PC-3 (cell line): ENCODE data around the gene CFAP20DC. TPM values are rescaled to one million over a fixed set of nuclear protein-coding genes. Genes with fewer than 3 reads are reported as not detected.
"Not testable (repeated sequence)": the region's sequence is repeated elsewhere in the genome, so short reads cannot be mapped to it uniquely, and the experiment has no call there.

ENCODE experiments used
- ATAC-seq: fragments of 200-7000 bp; cut with Tn5 transposase; 2 replicates; pipeline ENCODE4 v1.9.1; 2020; ENCODE audit warnings: mild to moderate bottlenecking, moderate library complexity
- Bru-seq: library from RNA; stranded (reverse); fragments of 400-500 nt; gene quantifications from one replicate; lab custom pipeline; 2021; lab: Mats Ljungman, UMichigan
- BruChase-seq, 2 experiments: library from RNA; stranded (reverse); fragments of 400-500 nt; gene quantifications; one replicate each; lab custom pipeline; 2021; lab: Mats Ljungman, UMichigan
- BruUV-seq: library from RNA; stranded (reverse); fragments of 400-500 nt; replicated peaks from 2 replicates; lab custom pipeline; 2021; lab: Mats Ljungman, UMichigan
- CTCF ChIA-PET: fragments of 300-600 bp; sonication (Branson Sonifier 250); formaldehyde crosslinking; loops from one replicate; lab custom pipeline; 2022; ENCODE audit warnings: antibody characterized with exemption; lab: Charles Lee
- POLR2A ChIA-PET: fragments of 300-600 bp; sonication (Branson Sonifier 250); formaldehyde crosslinking; loops from one replicate; lab custom pipeline; 2022; ENCODE audit warnings: antibody characterized with exemption; ENCODE audit not compliant: unreplicated experiment; lab: Charles Lee
- DNase-seq: peaks from one replicate; pipeline ENCODE4 v3.0.0-alpha.2; 2015
- H2AFZ ChIP-seq: fragments of 300-600 bp; sonication (generic); 2 replicates; pipeline ENCODE4 v1.6.0; 2016; ENCODE audit warnings: antibody characterized with exemption, low read length
- H3F3A ChIP-seq: fragments of 300-600 bp; sonication (generic); one replicate; pipeline ENCODE4 v1.6.0; 2017; ENCODE audit warnings: antibody characterized with exemption, low read length, control low read depth, mild to moderate bottlenecking; ENCODE audit not compliant: unreplicated experiment
- H3K27ac ChIP-seq: fragments of 300-600 bp; sonication (generic); 2 replicates; pipeline ENCODE4 v1.5.1; 2016; ENCODE audit warnings: mild to moderate bottlenecking, low read length
- H3K27me3 ChIP-seq: fragments of 300-600 bp; sonication (generic); 2 replicates; pipeline ENCODE4 v1.6.1; 2016; ENCODE audit warnings: low read length, mixed read lengths
- H3K36me3 ChIP-seq: fragments of 300-600 bp; sonication (generic); 2 replicates; pipeline ENCODE4 v1.6.1; 2016; ENCODE audit warnings: low read depth, mixed run types, low read length, mixed read lengths
- H3K4me1 ChIP-seq: fragments of 300-600 bp; sonication (generic); 2 replicates; pipeline ENCODE4 v1.5.1; 2016; ENCODE audit warnings: low read length; ENCODE audit not compliant: insufficient read depth
- H3K4me2 ChIP-seq: fragments of 300-600 bp; sonication (generic); 2 replicates; pipeline ENCODE4 v1.6.0; 2016; ENCODE audit warnings: low read length
- H3K4me3 ChIP-seq: fragments of 300-600 bp; sonication (generic); 2 replicates; pipeline ENCODE4 v1.5.1; 2016; ENCODE audit warnings: mild to moderate bottlenecking, low read length, mixed read lengths
- H3K79me2 ChIP-seq: fragments of 300-600 bp; sonication (generic); 2 replicates; pipeline ENCODE4 v1.6.1; 2017; ENCODE audit warnings: low read length, mixed read lengths
- H3K9ac ChIP-seq: fragments of 300-600 bp; sonication (generic); 2 replicates; pipeline ENCODE4 v1.6.0; 2016; ENCODE audit warnings: mild to moderate bottlenecking, low read length
- H3K9me2 ChIP-seq: fragments of 300-600 bp; sonication (generic); replicated peaks from 2 replicates; pipeline ENCODE4 v1.6.1; 2016; ENCODE audit warnings: mixed run types, low read length, mixed read lengths
- H3K9me3 ChIP-seq: fragments of 300-600 bp; sonication (generic); 2 replicates; pipeline ENCODE4 v1.6.1; 2016; ENCODE audit warnings: low read length, mixed read lengths
- H4K20me1 ChIP-seq: fragments of 300-600 bp; sonication (generic); 2 replicates; pipeline ENCODE4 v1.6.1; 2016; ENCODE audit warnings: low read length, mixed read lengths
- EZH2 ChIP-seq: fragments of 300-600 bp; sonication (generic); IDR thresholded peaks from one replicate; pipeline ENCODE4 v1.6.1; 2017; ENCODE audit warnings: antibody characterized with exemption, mild to moderate bottlenecking, low read length; ENCODE audit not compliant: unreplicated experiment
- EZH2phosphoT487 ChIP-seq: fragments of 300-600 bp; sonication (generic); IDR thresholded peaks from 2 replicates; pipeline ENCODE4 v1.6.1; 2018; ENCODE audit warnings: mild to moderate bottlenecking, antibody characterized with exemption, low read length, borderline replicate concordance
- intact Hi-C: fragments of 100-400 bp; cut with micrococcal nuclease; formaldehyde crosslinking; loops from 2 replicates; pipeline ENCODE4 v1.9.0; 2023
- long read RNA-seq: library from polyadenylated mRNA; unstranded; transcript quantifications from one replicate; pipeline ENCODE4 v2.0.0, GENCODE V29; 2021; ENCODE audit not compliant: unreplicated experiment
- total RNA-seq: library from RNA; depleted of rRNA; stranded (reverse); fragments of >200 nt; gene quantifications from 2 replicates; pipeline ENCODE4 v1.2.3, GENCODE V29; 2014; rRNA removed
- TF ChIP-seq, protein P1 (sequence below): fragments of 300-600 bp; sonication (generic); conservative IDR thresholded peaks from 2 replicates; pipeline ENCODE4 v1.5.1; 2017; ENCODE audit warnings: antibody characterized with exemption, low read depth, mild to moderate bottlenecking, low read length

The CFAP20DC gene
- total RNA-seq (13.8 and 15.4 TPM in 2 replicates), Bru-seq, nascent RNA (percentile 61 among the genes with signal in this experiment), BruChase-seq, experiment 1, labeled RNA remaining after a 6-hour chase (percentile 47 among the genes with signal in this experiment), BruChase-seq, experiment 2, labeled RNA remaining after a 2-hour chase (percentile 51 among the genes with signal in this experiment)
- long read RNA-seq, partial matches to known transcripts = 12 of 17 reads
- long read RNA-seq, other reads (novel, unspliced or antisense) = 5 of 17 reads

- peaks cover 34% of the 10 kb centered on the region for H3K4me1 ChIP-seq
- no peaks in the 10 kb centered on the region for H3K27me3 ChIP-seq
- peak within 1 kb of the TSS; percentile 77 for H3K4me3 ChIP-seq
- ATAC-seq = peak; percentile 94
- no peaks in the 10 kb centered on the region for H3K9me2 ChIP-seq
- peak within 1 kb of the TSS; percentile 94 for H3K9ac ChIP-seq
- ChIA-PET CTCF (no interaction called here), POLR2A (no interaction called here)
- peak within 1 kb of the TSS; percentile 95 for H3K4me2 ChIP-seq
- H2AFZ ChIP-seq = peak within 1 kb of the TSS; percentile 96
- peak; percentile 98 for DNase-seq
- no peaks in the 10 kb centered on the region for H3K9me3 ChIP-seq
- no peaks in the 10 kb centered on the region for H3F3A ChIP-seq
- no TSS peak for BruUV-seq
- H3K36me3 ChIP-seq = 0 out of 2 replicates have a peak, but pooled peaks cover 5% of the 10 kb centered on the region
- TF ChIP-seq EZH2 = no peak
- no peak for TF ChIP-seq EZH2phosphoT487
- TF ChIP-seq, protein P1, sequence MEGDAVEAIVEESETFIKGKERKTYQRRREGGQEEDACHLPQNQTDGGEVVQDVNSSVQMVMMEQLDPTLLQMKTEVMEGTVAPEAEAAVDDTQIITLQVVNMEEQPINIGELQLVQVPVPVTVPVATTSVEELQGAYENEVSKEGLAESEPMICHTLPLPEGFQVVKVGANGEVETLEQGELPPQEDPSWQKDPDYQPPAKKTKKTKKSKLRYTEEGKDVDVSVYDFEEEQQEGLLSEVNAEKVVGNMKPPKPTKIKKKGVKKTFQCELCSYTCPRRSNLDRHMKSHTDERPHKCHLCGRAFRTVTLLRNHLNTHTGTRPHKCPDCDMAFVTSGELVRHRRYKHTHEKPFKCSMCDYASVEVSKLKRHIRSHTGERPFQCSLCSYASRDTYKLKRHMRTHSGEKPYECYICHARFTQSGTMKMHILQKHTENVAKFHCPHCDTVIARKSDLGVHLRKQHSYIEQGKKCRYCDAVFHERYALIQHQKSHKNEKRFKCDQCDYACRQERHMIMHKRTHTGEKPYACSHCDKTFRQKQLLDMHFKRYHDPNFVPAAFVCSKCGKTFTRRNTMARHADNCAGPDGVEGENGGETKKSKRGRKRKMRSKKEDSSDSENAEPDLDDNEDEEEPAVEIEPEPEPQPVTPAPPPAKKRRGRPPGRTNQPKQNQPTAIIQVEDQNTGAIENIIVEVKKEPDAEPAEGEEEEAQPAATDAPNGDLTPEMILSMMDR = no peak
- intact Hi-C loops = loop anchor here (2.0 to 5.0 kb wide), 2 partner anchors 57 to 488 kb away; no protein-coding TSS in a partner anchor
- H3K79me2 ChIP-seq = peaks cover 19% of the 10 kb centered on the region
- H3K27ac ChIP-seq = peak within 1 kb of the TSS; percentile 64
- H4K20me1 ChIP-seq = no peaks in the 10 kb centered on the region
These were observed at the start of gene CFAP20DC for GRCh38 chr3:59049671-59050331. Gene CFAP20DC, minus strand, starts transcription at chr3:59050025. Its CDS starts 394 bp downstream, at chr3:59049631.

DNA sequence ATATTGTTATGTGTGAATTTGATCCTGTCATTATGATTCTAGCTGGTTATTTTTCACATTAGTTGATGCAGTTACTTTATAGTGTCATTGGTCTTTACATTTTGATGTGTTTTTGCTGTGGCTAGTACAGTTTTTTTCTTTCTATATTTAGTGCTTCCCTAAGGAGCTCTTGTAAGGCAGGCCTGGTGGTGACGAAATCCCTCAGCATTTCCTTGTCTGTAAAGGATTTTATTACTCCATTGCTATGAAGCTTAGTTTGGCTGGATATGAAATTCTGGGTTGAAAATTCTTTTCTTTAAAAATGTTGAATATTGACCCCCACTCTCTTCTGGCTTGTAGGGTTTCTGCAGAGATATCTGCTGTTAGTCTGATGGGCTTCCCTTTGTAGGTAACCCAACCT, 48.7 kb upstream of the CFAP20DC start:
- H3K27ac ChIP-seq, intact Hi-C loops, H3K27me3 ChIP-seq, H3K9me2 ChIP-seq, H2AFZ ChIP-seq, POLR2A ChIA-PET, H3K4me3 ChIP-seq, ATAC-seq, H3K36me3 ChIP-seq, H4K20me1 ChIP-seq, H3K4me2 ChIP-seq, H3K9ac ChIP-seq, H3K79me2 ChIP-seq, DNase-seq, CTCF ChIA-PET, BruUV-seq, H3F3A ChIP-seq, H3K9me3 ChIP-seq: not testable (repeated sequence)
- H3K4me1 ChIP-seq = peaks cover 19% of the 10 kb centered on the region

DNA sequence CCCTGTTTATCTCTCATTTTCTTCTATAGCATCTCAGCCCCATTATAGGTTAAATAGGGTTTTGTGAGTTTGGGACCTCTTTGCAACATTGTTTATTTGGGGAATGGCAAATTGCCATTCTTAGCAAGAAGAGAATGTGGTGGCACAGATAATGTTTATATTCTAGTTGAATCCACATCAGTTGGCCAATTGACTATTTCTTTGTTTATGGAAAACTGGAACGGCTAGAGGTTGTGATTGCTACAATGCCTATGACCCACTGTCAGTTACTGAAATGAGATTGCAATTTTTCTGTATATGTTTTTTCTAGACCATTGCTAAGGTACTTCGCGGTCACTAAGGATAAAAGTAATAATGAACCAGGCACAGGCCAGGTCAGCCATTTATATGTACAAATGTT, 44.6 kb upstream of the CFAP20DC start:
- DNase-seq (no peak), ATAC-seq (no peak)
- no peaks in the 10 kb centered on the region for H3K27me3 ChIP-seq
- H3K79me2 ChIP-seq = no peaks in the 10 kb centered on the region
- CTCF ChIA-PET = no interaction called here
- H3K4me3 ChIP-seq = no peak overlapping the region
- no peaks in the 10 kb centered on the region for H3K9me2 ChIP-seq
- H3K4me1 ChIP-seq = no peaks in the 10 kb centered on the region
- H3K9me3 ChIP-seq = no peaks in the 10 kb centered on the region
- no peak overlapping the region for H2AFZ ChIP-seq
- no peaks in the 10 kb centered on the region for H4K20me1 ChIP-seq
- POLR2A ChIA-PET = no interaction called here
- no peak overlapping the region for H3K27ac ChIP-seq
- H3K4me2 ChIP-seq = no peak overlapping the region
- no peaks in the 10 kb centered on the region for H3F3A ChIP-seq
- intact Hi-C loops = no loop called here
- BruUV-seq = no TSS peak
- H3K9ac ChIP-seq = no peak overlapping the region
- no peaks in the 10 kb centered on the region for H3K36me3 ChIP-seq
- TF ChIP-seq EZH2 = no peak
- TF ChIP-seq EZH2phosphoT487 = no peak
- TF ChIP-seq, protein P1 = no peak
